Panc1 (cell line): ENCODE results near the gene LRRD1. TPM values are rescaled to one million over a fixed set of nuclear protein-coding genes. Genes with fewer than 3 reads are reported as not detected.
A peak's percentile ranks its signal among the peaks of the same experiment; 100 is the strongest.

ENCODE experiments used
- ATAC-seq: fragments of 200-7000 bp; cut with Tn5 transposase; 2 replicates; pipeline ENCODE4 v1.9.1; 2020; ENCODE audit warnings: mild to moderate bottlenecking, moderate library complexity
- BruUV-seq: library from RNA; stranded (reverse); fragments of 400-500 nt; replicated peaks from 2 replicates; lab custom pipeline; 2021; lab: Mats Ljungman, UMichigan
- CTCF ChIA-PET: fragments of 300-600 bp; sonication (Branson Sonifier 250); formaldehyde crosslinking; loops from one replicate; lab custom pipeline; 2022; ENCODE audit warnings: antibody characterized with exemption; lab: Charles Lee
- POLR2A ChIA-PET: fragments of 300-600 bp; sonication (Branson Sonifier 250); formaldehyde crosslinking; loops from one replicate; lab custom pipeline; 2022; ENCODE audit warnings: antibody characterized with exemption; lab: Charles Lee
- DNase-seq: peaks from one replicate; pipeline ENCODE4 v3.0.0-alpha.2; 2010; ENCODE audit warnings: low read depth, low spot score
- H3K27ac ChIP-seq: 2 replicates; pipeline ENCODE4 v1.5.1; 2011; ENCODE audit warnings: mild to moderate bottlenecking, low read length, inconsistent platforms
- H3K27me3 ChIP-seq: fragments of 200-500 bp; sonication (Bioruptor generic); 2 replicates; pipeline ENCODE4 v1.6.0; 2014; ENCODE audit warnings: low read length, inconsistent platforms; ENCODE audit not compliant: control insufficient read depth, insufficient read depth
- H3K36me3 ChIP-seq: fragments of 200-500 bp; sonication (Bioruptor generic); 2 replicates; pipeline ENCODE4 v1.5.1; 2014; ENCODE audit warnings: inconsistent platforms, mild to moderate bottlenecking, low read length, moderate library complexity; ENCODE audit not compliant: control insufficient read depth, insufficient read depth
- H3K4me1 ChIP-seq: 2 replicates; pipeline ENCODE4 v1.5.1; 2011; ENCODE audit warnings: inconsistent platforms, mild to moderate bottlenecking, low read length, moderate library complexity; ENCODE audit not compliant: control insufficient read depth, insufficient read depth
- H3K4me3 ChIP-seq, 2 experiments: 2 replicates each; pipeline ENCODE4 v1.5.1; 2011 to 2012; ENCODE audit warnings: low read depth in 2 of 2, low read length in 2 of 2, mild to moderate bottlenecking in 2 of 2, inconsistent platforms in 1 of 2, moderate library complexity in 1 of 2
- H3K9me3 ChIP-seq: fragments of 200-500 bp; sonication (Bioruptor generic); 2 replicates; pipeline ENCODE4 v1.5.1; 2014; ENCODE audit warnings: low read depth, mild to moderate bottlenecking, inconsistent platforms, low read length, moderate library complexity; ENCODE audit not compliant: control insufficient read depth, insufficient read depth
- POLR2AphosphoS5 ChIP-seq: IDR thresholded peaks from 2 replicates; pipeline ENCODE4 v1.6.1; 2012; ENCODE audit warnings: mild to moderate bottlenecking, low read depth, low read length, moderate library complexity
- SIN3A ChIP-seq: IDR thresholded peaks from 2 replicates; pipeline ENCODE4 v1.6.1; 2012; ENCODE audit warnings: low read depth, mild to moderate bottlenecking, low read length, moderate library complexity, borderline replicate concordance; ENCODE audit not compliant: insufficient read depth
- TCF7L2 ChIP-seq: IDR thresholded peaks from 2 replicates; pipeline ENCODE4 v1.6.1; 2011; ENCODE audit warnings: mild to moderate bottlenecking, low read depth, low read length, inconsistent platforms
- in situ Hi-C: cut with HindIII; loops from 2 replicates; pipeline ENCODE4 v1.10.0; 2016; ENCODE audit warnings: low sequenced_read_pairs, low pct_unique_long_range_greater_than_20kb
- intact Hi-C: fragments of 100-400 bp; cut with micrococcal nuclease; formaldehyde crosslinking; loops from one replicate; pipeline ENCODE4 v1.10.0; 2022; ENCODE audit not compliant: unreplicated experiment
- total RNA-seq: library from RNA; stranded (reverse); gene quantifications from one replicate; pipeline ENCODE4 v1.2.1, GENCODE V29; 2021; ENCODE audit not compliant: unreplicated experiment
- TF ChIP-seq, protein P1 (sequence below), 2 experiments: IDR thresholded peaks; 2 replicates each; pipeline ENCODE4 v1.6.1; 2011 to 2012; ENCODE audit warnings: low read depth in 2 of 2, control low read depth in 1 of 2, low read length in 1 of 2, mild to moderate bottlenecking in 1 of 2, moderate library complexity in 1 of 2; ENCODE audit not compliant: insufficient read depth in 1 of 2
- TF ChIP-seq, protein P2 (sequence below): fragments of 450-650 bp; IDR thresholded peaks from 2 replicates; pipeline ENCODE4 v1.5.1; 2017; ENCODE audit warnings: mild to moderate bottlenecking

The LRRD1 gene
- total RNA-seq, 1 experiment from 2014 or later = 0.05 TPM

GRCh38 chr7:92205987-92206386 lies 27.0 kb upstream of the LRRD1 start:
- ChIA-PET CTCF (no interaction called here), POLR2A (no interaction called here)
- DNase-seq (no peak), ATAC-seq (peak; percentile 48; the same call in 1 of the 2 replicates)
- H3K36me3 ChIP-seq = peaks cover 11% of the 10 kb centered on the region; the same call in 1 of the 2 replicates
- no TSS peak for BruUV-seq
- no peaks in the 10 kb centered on the region for H3K4me1 ChIP-seq
- H3K4me3 ChIP-seq = no peak overlapping the region
- peaks cover 7% of the 10 kb centered on the region; the same call in 1 of the 2 replicates for H3K9me3 ChIP-seq
- in situ Hi-C loops = no loop called here
- TF ChIP-seq SIN3A (no peak), TCF7L2 (no peak), POLR2AphosphoS5 (no peak)
- TF ChIP-seq, protein P1, sequence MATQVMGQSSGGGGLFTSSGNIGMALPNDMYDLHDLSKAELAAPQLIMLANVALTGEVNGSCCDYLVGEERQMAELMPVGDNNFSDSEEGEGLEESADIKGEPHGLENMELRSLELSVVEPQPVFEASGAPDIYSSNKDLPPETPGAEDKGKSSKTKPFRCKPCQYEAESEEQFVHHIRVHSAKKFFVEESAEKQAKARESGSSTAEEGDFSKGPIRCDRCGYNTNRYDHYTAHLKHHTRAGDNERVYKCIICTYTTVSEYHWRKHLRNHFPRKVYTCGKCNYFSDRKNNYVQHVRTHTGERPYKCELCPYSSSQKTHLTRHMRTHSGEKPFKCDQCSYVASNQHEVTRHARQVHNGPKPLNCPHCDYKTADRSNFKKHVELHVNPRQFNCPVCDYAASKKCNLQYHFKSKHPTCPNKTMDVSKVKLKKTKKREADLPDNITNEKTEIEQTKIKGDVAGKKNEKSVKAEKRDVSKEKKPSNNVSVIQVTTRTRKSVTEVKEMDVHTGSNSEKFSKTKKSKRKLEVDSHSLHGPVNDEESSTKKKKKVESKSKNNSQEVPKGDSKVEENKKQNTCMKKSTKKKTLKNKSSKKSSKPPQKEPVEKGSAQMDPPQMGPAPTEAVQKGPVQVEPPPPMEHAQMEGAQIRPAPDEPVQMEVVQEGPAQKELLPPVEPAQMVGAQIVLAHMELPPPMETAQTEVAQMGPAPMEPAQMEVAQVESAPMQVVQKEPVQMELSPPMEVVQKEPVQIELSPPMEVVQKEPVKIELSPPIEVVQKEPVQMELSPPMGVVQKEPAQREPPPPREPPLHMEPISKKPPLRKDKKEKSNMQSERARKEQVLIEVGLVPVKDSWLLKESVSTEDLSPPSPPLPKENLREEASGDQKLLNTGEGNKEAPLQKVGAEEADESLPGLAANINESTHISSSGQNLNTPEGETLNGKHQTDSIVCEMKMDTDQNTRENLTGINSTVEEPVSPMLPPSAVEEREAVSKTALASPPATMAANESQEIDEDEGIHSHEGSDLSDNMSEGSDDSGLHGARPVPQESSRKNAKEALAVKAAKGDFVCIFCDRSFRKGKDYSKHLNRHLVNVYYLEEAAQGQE (IDR thresholded peaks at IDR 0.05; ENCODE audit: insufficient read depth in 1 of 2, low read depth in 2 of 2, low read length in 1 of 2) = no peak
- H3K27ac ChIP-seq = no peak overlapping the region
- intact Hi-C loops = no loop called here
- no peaks in the 10 kb centered on the region for H3K27me3 ChIP-seq

- Histone ChIP-seq H3K4me1 (no peaks in the 10 kb centered on the region), H3K9me3 (no peaks in the 10 kb centered on the region), H3K27me3 (no peaks in the 10 kb centered on the region), H3K4me3 (no peak overlapping the region), H3K27ac (no peak overlapping the region), H3K36me3 (peaks cover 16% of the 10 kb centered on the region)
- ATAC-seq (no peak), DNase-seq (no peak)
- CTCF ChIA-PET = no interaction called here
- BruUV-seq = no TSS peak
- TF ChIP-seq, protein P2, sequence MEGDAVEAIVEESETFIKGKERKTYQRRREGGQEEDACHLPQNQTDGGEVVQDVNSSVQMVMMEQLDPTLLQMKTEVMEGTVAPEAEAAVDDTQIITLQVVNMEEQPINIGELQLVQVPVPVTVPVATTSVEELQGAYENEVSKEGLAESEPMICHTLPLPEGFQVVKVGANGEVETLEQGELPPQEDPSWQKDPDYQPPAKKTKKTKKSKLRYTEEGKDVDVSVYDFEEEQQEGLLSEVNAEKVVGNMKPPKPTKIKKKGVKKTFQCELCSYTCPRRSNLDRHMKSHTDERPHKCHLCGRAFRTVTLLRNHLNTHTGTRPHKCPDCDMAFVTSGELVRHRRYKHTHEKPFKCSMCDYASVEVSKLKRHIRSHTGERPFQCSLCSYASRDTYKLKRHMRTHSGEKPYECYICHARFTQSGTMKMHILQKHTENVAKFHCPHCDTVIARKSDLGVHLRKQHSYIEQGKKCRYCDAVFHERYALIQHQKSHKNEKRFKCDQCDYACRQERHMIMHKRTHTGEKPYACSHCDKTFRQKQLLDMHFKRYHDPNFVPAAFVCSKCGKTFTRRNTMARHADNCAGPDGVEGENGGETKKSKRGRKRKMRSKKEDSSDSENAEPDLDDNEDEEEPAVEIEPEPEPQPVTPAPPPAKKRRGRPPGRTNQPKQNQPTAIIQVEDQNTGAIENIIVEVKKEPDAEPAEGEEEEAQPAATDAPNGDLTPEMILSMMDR = no peak; the same call in 1 of the 2 replicates
- TF ChIP-seq TCF7L2 (no peak), SIN3A (no peak), POLR2AphosphoS5 (no peak)
- TF ChIP-seq, protein P1 (IDR thresholded peaks at IDR 0.05; ENCODE audit: insufficient read depth in 1 of 2, low read depth in 2 of 2, low read length in 1 of 2) = no peak
- in situ Hi-C loops (no loop called here), intact Hi-C loops (no loop called here)
- POLR2A ChIA-PET = no interaction called here
These were observed 21.8 kb upstream of the LRRD1 start for GRCh38 chr7:92200791-92201190.
